Measurements from ENCODE around the gene ULBP2.
A peak's percentile ranks its signal among the peaks of the same experiment; 100 is the strongest.
"Not testable (repeated sequence)": the region's sequence is repeated elsewhere in the genome, so short reads cannot be mapped to it uniquely, and the experiment has no call there.

Gene ULBP2

GRCh38 chr6:149909701-149910470, 31.9 kb upstream of the ULBP2 start:
- no peak for DNase-seq

DNA sequence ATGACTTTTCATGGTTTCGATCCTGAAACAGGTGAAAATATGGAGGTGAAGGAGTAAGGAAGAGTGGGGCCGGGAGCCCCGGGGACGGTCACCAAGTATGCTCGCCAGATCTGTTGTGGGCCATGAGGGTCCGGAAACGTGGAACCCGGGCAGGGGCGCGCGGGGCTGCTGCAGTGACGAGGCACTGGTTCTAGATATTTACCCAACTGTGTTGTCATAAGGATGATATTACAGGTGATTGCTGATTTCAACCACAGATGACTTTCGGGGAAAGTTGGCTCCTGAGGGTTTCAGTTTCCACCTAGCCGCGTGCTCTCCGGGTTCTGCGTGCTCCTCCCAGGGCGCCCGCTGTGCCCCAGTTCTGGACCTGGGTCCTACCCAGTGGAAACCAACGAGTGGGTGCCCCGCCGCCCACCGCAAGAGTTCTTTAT, 31.1 kb upstream of the ULBP2 start:
- DNase-seq = no peak

- not testable (repeated sequence) for DNase-seq
Observed at GRCh38 chr6:149912680-149913079, 29.1 kb upstream of the ULBP2 start.

DNA sequence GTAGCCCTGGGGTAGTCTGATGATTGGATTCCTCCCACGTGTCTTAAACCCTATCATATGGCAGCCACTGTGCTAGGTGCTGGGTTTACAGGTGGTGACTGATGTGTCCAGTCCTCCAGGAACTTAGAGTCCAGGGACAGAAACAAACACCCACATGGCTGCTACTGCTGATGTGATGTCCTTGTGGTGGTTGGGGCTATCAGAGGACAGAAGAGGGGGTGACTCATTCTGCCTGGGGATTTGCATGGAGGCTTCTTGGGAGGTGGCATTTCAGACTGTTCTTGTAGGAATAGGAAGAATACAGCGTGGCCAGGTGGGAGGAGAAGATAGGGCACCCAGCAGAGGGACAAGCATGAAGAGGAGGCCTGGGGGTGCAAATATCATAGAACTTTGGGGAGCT, 28.7 kb upstream of the ULBP2 start:
- DNase-seq = no peak

- no peak for DNase-seq
Observed at GRCh38 chr6:149913540-149914240, 28.1 kb upstream of the ULBP2 start.

GRCh38 chr6:149915970-149916865, 25.6 kb upstream of the ULBP2 start:
- no peak for DNase-seq

DNA sequence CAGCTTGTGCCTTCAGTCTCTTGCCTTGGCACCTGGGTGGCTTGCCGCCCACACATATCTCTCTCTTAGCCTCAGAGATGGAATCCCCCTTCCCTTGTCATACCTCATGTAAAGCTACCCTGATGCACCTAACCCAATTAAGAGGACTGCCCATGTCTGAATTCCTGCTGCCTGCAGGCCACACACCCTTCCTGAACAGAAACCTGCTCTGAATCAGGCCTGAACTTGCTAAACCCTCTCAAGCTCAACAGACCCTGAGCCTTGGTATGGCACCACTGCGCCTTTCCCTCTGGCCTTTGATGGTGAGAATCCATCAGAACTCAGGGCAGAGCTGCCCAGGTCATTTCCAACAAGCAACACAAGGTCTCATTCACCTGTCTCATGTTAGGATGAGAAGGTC, 24.1 kb upstream of the ULBP2 start:
- no peak for DNase-seq

GRCh38 chr6:149918151-149918905, 23.5 kb upstream of the ULBP2 start:
- no peak for DNase-seq

GRCh38 chr6:149919126-149919833, 22.5 kb upstream of the ULBP2 start:
- DNase-seq = not testable (repeated sequence)

- DNase-seq = no peak
Observed at GRCh38 chr6:149919834-149920225, 22.0 kb upstream of the ULBP2 start.

GRCh38 chr6:149921361-149921760, 20.5 kb upstream of the ULBP2 start:
- no peak for DNase-seq

DNA sequence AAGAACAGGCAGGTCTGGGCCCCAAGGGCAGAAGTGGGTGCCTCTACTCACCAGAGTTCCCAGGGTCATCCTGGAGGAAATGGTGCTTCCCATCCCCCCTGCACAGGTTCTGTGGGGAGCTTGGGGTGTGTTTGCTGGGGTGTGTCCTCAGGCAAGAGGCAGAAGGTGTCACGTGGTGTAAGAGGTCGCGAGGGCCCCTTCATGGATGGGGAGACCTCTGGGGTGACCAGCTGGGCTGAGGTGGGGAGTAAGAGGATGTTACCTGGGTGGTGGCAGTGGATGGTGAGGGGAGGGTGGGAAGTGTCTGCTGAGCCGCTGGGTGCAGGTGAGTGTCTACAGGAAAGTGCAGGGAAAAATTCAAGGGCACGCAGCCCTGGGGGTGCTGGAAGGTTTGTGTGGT, 19.7 kb upstream of the ULBP2 start:
- DNase-seq = not testable (repeated sequence)

DNA sequence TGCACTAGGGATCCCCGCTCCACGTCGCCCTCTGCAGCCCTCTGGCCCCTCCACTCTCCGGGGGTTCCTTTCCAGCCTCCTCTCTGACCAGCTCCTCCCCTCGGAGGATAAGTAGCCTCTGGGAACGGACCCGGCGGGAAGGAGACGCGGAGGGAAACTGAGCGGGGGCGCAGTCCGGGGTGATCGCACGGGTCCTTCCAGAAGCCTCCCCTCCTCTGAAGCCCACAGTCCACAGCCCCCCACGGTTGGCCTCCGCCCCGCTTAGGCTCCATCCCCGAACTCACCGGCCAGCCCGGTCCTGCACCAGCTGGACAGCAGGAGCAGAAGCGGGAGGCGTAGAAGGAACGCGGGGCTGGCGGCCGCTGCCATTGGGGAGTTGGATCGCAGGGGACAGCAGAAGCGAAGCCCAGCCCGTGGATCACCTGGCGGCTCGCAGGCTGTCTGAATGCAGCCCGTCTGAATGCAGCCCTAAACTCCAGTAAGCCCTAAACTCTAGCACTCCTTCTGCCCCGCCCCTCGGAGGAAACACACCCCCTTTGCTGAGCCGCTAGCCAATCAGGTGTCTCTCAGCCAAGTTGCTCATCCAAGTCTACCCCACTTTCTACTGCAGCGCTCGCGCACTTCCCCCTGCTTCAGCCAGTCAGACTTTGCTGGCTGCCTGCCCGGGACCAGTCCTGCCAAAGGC, 19.0 kb upstream of the ULBP2 start, which contains the start of gene RAET1G:
TSS of gene RAET1G (minus strand) at position 480 of the 685 bp plus-strand sequence. CDS start at position 369, 111 bp downstream.
- DNase-seq = peak; percentile 85

- DNase-seq = no peak
Observed at GRCh38 chr6:149923327-149923986, 18.4 kb upstream of the ULBP2 start.

GRCh38 chr6:149924206-149924932, 17.4 kb upstream of the ULBP2 start:
- DNase-seq = no peak

GRCh38 chr6:149924933-149925252, 16.9 kb upstream of the ULBP2 start:
- no peak for DNase-seq

GRCh38 chr6:149925253-149925973, 16.4 kb upstream of the ULBP2 start:
- DNase-seq = no peak

- no peak for DNase-seq
Observed at GRCh38 chr6:149925974-149926777, 15.6 kb upstream of the ULBP2 start.
